Panc1 (cell line): Measurements from ENCODE around the gene TRIM31. TPM values are rescaled to one million over a fixed set of nuclear protein-coding genes. Genes with fewer than 3 reads are reported as not detected.

ENCODE experiments used
- ATAC-seq: fragments of 200-7000 bp; cut with Tn5 transposase; 2 replicates; pipeline ENCODE4 v1.9.1; 2020; ENCODE audit warnings: mild to moderate bottlenecking, moderate library complexity
- BruUV-seq: library from RNA; stranded (reverse); fragments of 400-500 nt; replicated peaks from 2 replicates; lab custom pipeline; 2021; lab: Mats Ljungman, UMichigan
- CTCF ChIA-PET: fragments of 300-600 bp; sonication (Branson Sonifier 250); formaldehyde crosslinking; loops from one replicate; lab custom pipeline; 2022; ENCODE audit warnings: antibody characterized with exemption; lab: Charles Lee
- POLR2A ChIA-PET: fragments of 300-600 bp; sonication (Branson Sonifier 250); formaldehyde crosslinking; loops from one replicate; lab custom pipeline; 2022; ENCODE audit warnings: antibody characterized with exemption; lab: Charles Lee
- DNase-seq: peaks from one replicate; pipeline ENCODE4 v3.0.0-alpha.2; 2010; ENCODE audit warnings: low read depth, low spot score
- H3K27ac ChIP-seq: 2 replicates; pipeline ENCODE4 v1.5.1; 2011; ENCODE audit warnings: mild to moderate bottlenecking, low read length, inconsistent platforms
- H3K27me3 ChIP-seq: fragments of 200-500 bp; sonication (Bioruptor generic); 2 replicates; pipeline ENCODE4 v1.6.0; 2014; ENCODE audit warnings: low read length, inconsistent platforms; ENCODE audit not compliant: control insufficient read depth, insufficient read depth
- H3K36me3 ChIP-seq: fragments of 200-500 bp; sonication (Bioruptor generic); 2 replicates; pipeline ENCODE4 v1.5.1; 2014; ENCODE audit warnings: inconsistent platforms, mild to moderate bottlenecking, low read length, moderate library complexity; ENCODE audit not compliant: control insufficient read depth, insufficient read depth
- H3K4me1 ChIP-seq: 2 replicates; pipeline ENCODE4 v1.5.1; 2011; ENCODE audit warnings: inconsistent platforms, mild to moderate bottlenecking, low read length, moderate library complexity; ENCODE audit not compliant: control insufficient read depth, insufficient read depth
- H3K4me3 ChIP-seq, 2 experiments: 2 replicates each; pipeline ENCODE4 v1.5.1; 2011 to 2012; ENCODE audit warnings: low read depth in 2 of 2, low read length in 2 of 2, mild to moderate bottlenecking in 2 of 2, inconsistent platforms in 1 of 2, moderate library complexity in 1 of 2
- H3K9me3 ChIP-seq: fragments of 200-500 bp; sonication (Bioruptor generic); 2 replicates; pipeline ENCODE4 v1.5.1; 2014; ENCODE audit warnings: low read depth, mild to moderate bottlenecking, inconsistent platforms, low read length, moderate library complexity; ENCODE audit not compliant: control insufficient read depth, insufficient read depth
- POLR2AphosphoS5 ChIP-seq: IDR thresholded peaks from 2 replicates; pipeline ENCODE4 v1.6.1; 2012; ENCODE audit warnings: mild to moderate bottlenecking, low read depth, low read length, moderate library complexity
- SIN3A ChIP-seq: IDR thresholded peaks from 2 replicates; pipeline ENCODE4 v1.6.1; 2012; ENCODE audit warnings: low read depth, mild to moderate bottlenecking, low read length, moderate library complexity, borderline replicate concordance; ENCODE audit not compliant: insufficient read depth
- TCF7L2 ChIP-seq: IDR thresholded peaks from 2 replicates; pipeline ENCODE4 v1.6.1; 2011; ENCODE audit warnings: mild to moderate bottlenecking, low read depth, low read length, inconsistent platforms
- in situ Hi-C: cut with HindIII; loops from 2 replicates; pipeline ENCODE4 v1.10.0; 2016; ENCODE audit warnings: low sequenced_read_pairs, low pct_unique_long_range_greater_than_20kb
- intact Hi-C: fragments of 100-400 bp; cut with micrococcal nuclease; formaldehyde crosslinking; loops from one replicate; pipeline ENCODE4 v1.10.0; 2022; ENCODE audit not compliant: unreplicated experiment
- total RNA-seq: library from RNA; stranded (reverse); gene quantifications from one replicate; pipeline ENCODE4 v1.2.1, GENCODE V29; 2021; ENCODE audit not compliant: unreplicated experiment
- TF ChIP-seq, protein P1 (sequence below): fragments of 450-650 bp; IDR thresholded peaks from 2 replicates; pipeline ENCODE4 v1.5.1; 2017; ENCODE audit warnings: mild to moderate bottlenecking
- TF ChIP-seq, protein P2 (sequence below), 2 experiments: IDR thresholded peaks; 2 replicates each; pipeline ENCODE4 v1.6.1; 2011 to 2012; ENCODE audit warnings: low read depth in 2 of 2, control low read depth in 1 of 2, low read length in 1 of 2, mild to moderate bottlenecking in 1 of 2, moderate library complexity in 1 of 2; ENCODE audit not compliant: insufficient read depth in 1 of 2

TRIM31 gene
- total RNA-seq, 1 experiment from 2014 or later = not detected

DNA sequence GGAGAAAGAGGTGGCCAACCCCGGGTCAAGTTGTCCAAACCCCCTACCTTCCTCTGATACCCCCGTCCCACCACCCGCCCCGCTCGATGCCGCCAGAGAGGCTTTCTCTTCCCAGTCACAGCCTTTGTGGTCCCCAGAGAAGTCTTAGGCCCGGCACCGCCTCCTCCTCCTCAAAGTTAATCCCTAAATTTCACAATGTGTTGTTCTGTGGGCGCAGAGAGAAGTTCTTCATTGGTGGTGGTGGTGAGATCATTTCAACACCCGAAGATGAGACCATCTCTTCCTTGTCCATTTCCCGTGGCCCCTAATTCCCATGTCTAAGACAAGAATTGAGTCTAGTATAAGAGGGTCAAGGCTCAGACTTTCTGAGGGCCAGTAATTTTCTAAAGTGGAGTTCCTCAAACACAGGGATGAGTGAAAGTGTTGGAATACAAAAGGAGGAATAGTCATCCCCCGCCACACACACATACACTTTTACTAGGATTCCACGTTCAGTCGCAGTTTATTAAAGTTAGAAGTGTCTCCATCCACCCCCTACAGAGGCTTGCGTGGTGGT, 10.4 kb downstream of the TRIM31 start:
- no TSS peak for BruUV-seq
- peak overlapping the region; percentile 37; the same call in 1 of the 2 replicates for H3K27ac ChIP-seq
- peaks cover 7% of the 10 kb centered on the region for H3K27me3 ChIP-seq
- ChIA-PET POLR2A (interaction anchor here (1.0 kb wide), 1 partner anchor 28 kb away, joined by 4 read pairs; no protein-coding TSS in a partner anchor), CTCF (interaction anchor here (0.6 to 2.6 kb wide), 12 partner anchors 10 to 157 kb away, joined by 3 to 68 read pairs (median 4); partner anchors contain the start of gene PPP1R11)
- DNase-seq (no peak), ATAC-seq (peak; percentile 1; the same call in 1 of the 2 replicates)
- H3K9me3 ChIP-seq = no peaks in the 10 kb centered on the region
- in situ Hi-C loops = no loop called here
- peaks cover 16% of the 10 kb centered on the region for H3K4me1 ChIP-seq
- H3K4me3 ChIP-seq = peak overlapping the region; percentile 42 to 78
- H3K36me3 ChIP-seq = no peaks in the 10 kb centered on the region
- intact Hi-C loops = loop anchor here (2.0 kb wide), 1 partner anchor 68 kb away; no protein-coding TSS in a partner anchor
- no peak for TF ChIP-seq TCF7L2
- TF ChIP-seq SIN3A = no peak
- TF ChIP-seq, protein P1, sequence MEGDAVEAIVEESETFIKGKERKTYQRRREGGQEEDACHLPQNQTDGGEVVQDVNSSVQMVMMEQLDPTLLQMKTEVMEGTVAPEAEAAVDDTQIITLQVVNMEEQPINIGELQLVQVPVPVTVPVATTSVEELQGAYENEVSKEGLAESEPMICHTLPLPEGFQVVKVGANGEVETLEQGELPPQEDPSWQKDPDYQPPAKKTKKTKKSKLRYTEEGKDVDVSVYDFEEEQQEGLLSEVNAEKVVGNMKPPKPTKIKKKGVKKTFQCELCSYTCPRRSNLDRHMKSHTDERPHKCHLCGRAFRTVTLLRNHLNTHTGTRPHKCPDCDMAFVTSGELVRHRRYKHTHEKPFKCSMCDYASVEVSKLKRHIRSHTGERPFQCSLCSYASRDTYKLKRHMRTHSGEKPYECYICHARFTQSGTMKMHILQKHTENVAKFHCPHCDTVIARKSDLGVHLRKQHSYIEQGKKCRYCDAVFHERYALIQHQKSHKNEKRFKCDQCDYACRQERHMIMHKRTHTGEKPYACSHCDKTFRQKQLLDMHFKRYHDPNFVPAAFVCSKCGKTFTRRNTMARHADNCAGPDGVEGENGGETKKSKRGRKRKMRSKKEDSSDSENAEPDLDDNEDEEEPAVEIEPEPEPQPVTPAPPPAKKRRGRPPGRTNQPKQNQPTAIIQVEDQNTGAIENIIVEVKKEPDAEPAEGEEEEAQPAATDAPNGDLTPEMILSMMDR = no peak
- TF ChIP-seq, protein P2, sequence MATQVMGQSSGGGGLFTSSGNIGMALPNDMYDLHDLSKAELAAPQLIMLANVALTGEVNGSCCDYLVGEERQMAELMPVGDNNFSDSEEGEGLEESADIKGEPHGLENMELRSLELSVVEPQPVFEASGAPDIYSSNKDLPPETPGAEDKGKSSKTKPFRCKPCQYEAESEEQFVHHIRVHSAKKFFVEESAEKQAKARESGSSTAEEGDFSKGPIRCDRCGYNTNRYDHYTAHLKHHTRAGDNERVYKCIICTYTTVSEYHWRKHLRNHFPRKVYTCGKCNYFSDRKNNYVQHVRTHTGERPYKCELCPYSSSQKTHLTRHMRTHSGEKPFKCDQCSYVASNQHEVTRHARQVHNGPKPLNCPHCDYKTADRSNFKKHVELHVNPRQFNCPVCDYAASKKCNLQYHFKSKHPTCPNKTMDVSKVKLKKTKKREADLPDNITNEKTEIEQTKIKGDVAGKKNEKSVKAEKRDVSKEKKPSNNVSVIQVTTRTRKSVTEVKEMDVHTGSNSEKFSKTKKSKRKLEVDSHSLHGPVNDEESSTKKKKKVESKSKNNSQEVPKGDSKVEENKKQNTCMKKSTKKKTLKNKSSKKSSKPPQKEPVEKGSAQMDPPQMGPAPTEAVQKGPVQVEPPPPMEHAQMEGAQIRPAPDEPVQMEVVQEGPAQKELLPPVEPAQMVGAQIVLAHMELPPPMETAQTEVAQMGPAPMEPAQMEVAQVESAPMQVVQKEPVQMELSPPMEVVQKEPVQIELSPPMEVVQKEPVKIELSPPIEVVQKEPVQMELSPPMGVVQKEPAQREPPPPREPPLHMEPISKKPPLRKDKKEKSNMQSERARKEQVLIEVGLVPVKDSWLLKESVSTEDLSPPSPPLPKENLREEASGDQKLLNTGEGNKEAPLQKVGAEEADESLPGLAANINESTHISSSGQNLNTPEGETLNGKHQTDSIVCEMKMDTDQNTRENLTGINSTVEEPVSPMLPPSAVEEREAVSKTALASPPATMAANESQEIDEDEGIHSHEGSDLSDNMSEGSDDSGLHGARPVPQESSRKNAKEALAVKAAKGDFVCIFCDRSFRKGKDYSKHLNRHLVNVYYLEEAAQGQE (IDR thresholded peaks at IDR 0.05; ENCODE audit: insufficient read depth in 1 of 2, low read depth in 2 of 2, low read length in 1 of 2) = no peak
- TF ChIP-seq POLR2AphosphoS5 = no peak

DNA sequence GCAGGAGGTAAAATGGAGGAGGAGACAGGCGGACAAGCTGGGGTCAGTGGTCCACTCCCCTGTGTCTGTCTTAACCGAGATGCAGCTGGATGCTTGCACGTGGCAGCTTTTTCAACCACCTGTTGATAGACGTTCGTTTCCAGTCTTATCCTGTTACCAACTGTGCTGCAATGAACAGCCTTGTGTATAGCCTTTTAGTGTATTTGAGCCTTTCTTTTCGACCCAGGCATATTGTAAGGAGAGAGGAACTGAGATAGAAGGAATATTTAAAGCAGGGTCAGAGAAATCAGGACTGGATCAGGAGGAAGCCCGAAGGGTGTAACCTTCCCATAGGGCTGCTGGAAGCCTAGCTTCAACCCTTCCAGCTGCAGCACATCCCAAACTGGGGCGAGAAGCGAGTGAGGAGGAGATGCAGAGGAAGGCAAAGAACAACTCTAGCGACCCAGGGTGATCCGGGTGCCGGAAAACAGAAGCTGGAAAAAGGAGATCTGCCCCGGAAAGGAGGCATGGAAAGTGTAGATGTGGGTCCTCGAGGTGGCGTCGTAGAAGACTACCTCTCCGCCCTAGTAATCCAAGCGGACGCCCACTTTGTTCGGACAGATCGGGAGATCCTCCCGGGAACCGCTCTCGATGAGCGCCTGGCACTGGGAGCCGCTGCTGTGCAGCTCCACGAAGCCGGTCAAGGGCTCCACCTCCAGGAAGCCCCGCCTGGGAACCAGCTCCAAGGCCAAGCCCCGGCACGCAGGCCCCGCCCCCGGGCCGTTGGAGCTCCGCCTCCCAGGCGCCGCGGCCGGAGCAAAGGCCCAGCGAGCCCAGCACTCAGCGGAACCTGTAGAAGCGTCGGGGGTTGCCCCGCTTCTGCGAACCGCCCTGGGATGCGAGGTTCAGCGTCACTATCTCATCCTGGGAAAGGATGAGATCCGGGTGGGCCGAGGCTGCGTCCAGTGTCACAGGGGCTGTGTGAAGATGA, 11.2 kb downstream of the TRIM31 start:
- Histone ChIP-seq H3K27me3 (peaks cover 7% of the 10 kb centered on the region), H3K4me1 (peaks cover 16% of the 10 kb centered on the region), H3K27ac (peak overlapping the region; percentile 37; the same call in 1 of the 2 replicates), H3K9me3 (no peaks in the 10 kb centered on the region), H3K4me3 (peak overlapping the region; percentile 42 to 78), H3K36me3 (no peaks in the 10 kb centered on the region)
- ChIA-PET CTCF (interaction anchor here (0.7 to 1.7 kb wide), 4 partner anchors 26 to 39 kb away, joined by 3 to 15 read pairs (median 4); no protein-coding TSS in a partner anchor), POLR2A (interaction anchor here (1.0 kb wide), 1 partner anchor 29 kb away, joined by 4 read pairs; no protein-coding TSS in a partner anchor)
- peak; percentile 69; the same call in 1 of the 2 replicates for TF ChIP-seq POLR2AphosphoS5
- TF ChIP-seq, protein P1 = peak; percentile 39
- no peak for TF ChIP-seq TCF7L2
- BruUV-seq = no TSS peak
- DNase-seq = no peak
- in situ Hi-C loops = no loop called here
- intact Hi-C loops = loop anchor here (2.0 kb wide), 1 partner anchor 69 kb away; no protein-coding TSS in a partner anchor
- peak; percentile 95 for ATAC-seq
